Measurements from ENCODE around the gene PIF1.
A peak's percentile ranks its signal among the peaks of the same experiment; 100 is the strongest.
"Not testable (repeated sequence)": the region's sequence is repeated elsewhere in the genome, so short reads cannot be mapped to it uniquely, and the experiment has no call there.

PIF1 gene

DNA sequence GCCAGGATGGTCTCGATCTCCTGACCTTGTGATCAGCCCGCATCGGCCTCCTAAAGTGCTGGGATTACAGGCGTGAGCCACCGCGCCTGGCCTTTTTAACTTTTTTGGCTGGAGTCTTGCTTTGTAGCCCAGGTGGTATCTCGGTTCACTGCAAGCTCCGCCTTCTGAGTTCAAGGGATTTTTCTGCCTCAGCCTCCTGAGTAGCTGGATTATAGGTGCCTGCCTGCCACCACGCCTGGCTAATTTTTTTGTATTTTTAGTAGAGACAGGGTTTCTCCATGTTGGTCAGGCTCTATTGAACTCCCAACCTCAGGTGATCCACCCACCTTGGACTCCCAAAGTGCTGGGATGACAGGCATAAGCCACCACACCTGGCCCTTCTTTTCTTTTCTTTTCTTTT, 29.5 kb downstream of the PIF1 start:
- not testable (repeated sequence) for H3K27me3 ChIP-seq (ENCODE audit: control insufficient read depth in 1 of 2, insufficient read depth in 2 of 2, low read length in 2 of 2); H3K9me3 ChIP-seq (ENCODE audit: control insufficient read depth in 2 of 2, low read length in 2 of 2); H3K9ac ChIP-seq (ENCODE audit: low read length in 2 of 2); H3K27ac ChIP-seq (ENCODE audit: low read length); H3K36me3 ChIP-seq (ENCODE audit: control insufficient read depth in 2 of 2, insufficient read depth in 2 of 2, low read length in 2 of 2); H3K4me3 ChIP-seq (ENCODE audit: low read length in 2 of 2); H3K4me1 ChIP-seq (ENCODE audit: control insufficient read depth, insufficient read depth, low read length)

DNA sequence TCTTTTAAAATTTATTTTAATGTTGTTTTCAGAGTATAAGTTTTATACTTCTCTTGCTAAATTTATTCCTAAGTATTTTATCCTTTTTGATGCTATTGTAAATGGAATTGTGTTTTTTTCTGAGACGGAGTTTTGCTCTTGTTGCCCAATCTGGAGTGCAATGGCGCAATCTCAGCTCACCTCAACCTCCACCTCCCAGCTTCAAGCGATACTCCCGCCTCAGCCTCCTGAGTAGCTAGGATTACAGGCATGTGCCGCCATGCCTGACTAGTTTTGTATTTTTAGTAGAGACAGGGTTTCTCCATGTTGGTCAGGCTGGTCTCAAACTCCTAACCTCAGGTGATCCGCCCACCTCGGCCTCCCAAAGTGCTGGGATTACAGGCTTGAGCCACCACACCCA, 30.1 kb downstream of the PIF1 start:
- not testable (repeated sequence) for H3K4me3 ChIP-seq (ENCODE audit: low read length in 2 of 2); H3K9me3 ChIP-seq (ENCODE audit: control insufficient read depth in 2 of 2, low read length in 2 of 2)

GRCh38 chr15:64792282-64792681, 33.2 kb downstream of the PIF1 start:
- no peak overlapping the region for H3K27ac ChIP-seq (ENCODE audit: low read length)
- H3K9me3 ChIP-seq (ENCODE audit: control insufficient read depth in 2 of 2, low read length in 2 of 2), result no peaks in the 10 kb centered on the region
- no peaks in the 10 kb centered on the region for H3K4me1 ChIP-seq (ENCODE audit: control insufficient read depth, insufficient read depth, low read length)
- no peaks in the 10 kb centered on the region for H3K27me3 ChIP-seq (ENCODE audit: control insufficient read depth in 1 of 2, insufficient read depth in 2 of 2, low read length in 2 of 2)
- no peak overlapping the region for H3K9ac ChIP-seq (ENCODE audit: low read length in 2 of 2)
- no peaks in the 10 kb centered on the region for H3K36me3 ChIP-seq (ENCODE audit: control insufficient read depth in 2 of 2, insufficient read depth in 2 of 2, low read length in 2 of 2)
- H3K4me3 ChIP-seq (ENCODE audit: low read length in 2 of 2), result no peak overlapping the region

More for the DNA sequence above, 30.1 kb downstream of the PIF1 start:
- H3K36me3 ChIP-seq (ENCODE audit: control insufficient read depth in 2 of 2, insufficient read depth in 2 of 2, low read length in 2 of 2); H3K9ac ChIP-seq (ENCODE audit: low read length in 2 of 2); H3K4me1 ChIP-seq (ENCODE audit: control insufficient read depth, insufficient read depth, low read length); H3K27me3 ChIP-seq (ENCODE audit: control insufficient read depth in 1 of 2, insufficient read depth in 2 of 2, low read length in 2 of 2); H3K27ac ChIP-seq (ENCODE audit: low read length): not testable (repeated sequence)

DNA sequence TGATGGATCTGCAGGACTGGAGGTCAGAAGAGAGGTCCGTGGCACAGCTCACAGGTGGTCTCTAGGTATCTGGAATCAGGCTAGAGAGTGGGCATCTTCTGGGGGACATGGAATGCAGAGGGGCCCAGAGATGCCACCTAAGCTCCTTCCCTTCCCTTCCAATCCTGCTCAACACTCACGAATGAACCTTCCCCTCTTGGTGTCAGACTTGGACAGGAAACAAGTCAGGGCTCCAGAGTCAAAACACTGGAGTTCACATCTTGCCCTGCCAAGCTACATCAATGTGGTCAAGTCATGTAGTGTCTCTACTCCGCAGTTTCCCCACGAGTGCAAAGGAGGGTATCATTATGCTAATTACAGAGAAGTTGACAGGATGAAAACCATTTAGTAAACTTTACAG, 34.0 kb downstream of the PIF1 start:
- Histone ChIP-seq H3K27me3 (ENCODE audit: control insufficient read depth in 1 of 2, insufficient read depth in 2 of 2, low read length in 2 of 2) (no peaks in the 10 kb centered on the region), H3K4me1 (ENCODE audit: control insufficient read depth, insufficient read depth, low read length) (no peaks in the 10 kb centered on the region), H3K4me3 (ENCODE audit: low read length in 2 of 2) (no peak overlapping the region), H3K27ac (ENCODE audit: low read length) (no peak overlapping the region), H3K36me3 (ENCODE audit: control insufficient read depth in 2 of 2, insufficient read depth in 2 of 2, low read length in 2 of 2) (no peaks in the 10 kb centered on the region), H3K9me3 (ENCODE audit: control insufficient read depth in 2 of 2, low read length in 2 of 2) (no peaks in the 10 kb centered on the region), H3K9ac (ENCODE audit: low read length in 2 of 2) (no peak overlapping the region)

- Histone ChIP-seq H3K27ac (ENCODE audit: low read length) (no peak overlapping the region), H3K27me3 (ENCODE audit: control insufficient read depth in 1 of 2, insufficient read depth in 2 of 2, low read length in 2 of 2) (no peaks in the 10 kb centered on the region), H3K4me1 (ENCODE audit: control insufficient read depth, insufficient read depth, low read length) (peaks cover 3% of the 10 kb centered on the region), H3K4me3 (ENCODE audit: low read length in 2 of 2) (no peak overlapping the region), H3K9me3 (ENCODE audit: control insufficient read depth in 2 of 2, low read length in 2 of 2) (no peaks in the 10 kb centered on the region), H3K36me3 (ENCODE audit: control insufficient read depth in 2 of 2, insufficient read depth in 2 of 2, low read length in 2 of 2) (no peaks in the 10 kb centered on the region), H3K9ac (ENCODE audit: low read length in 2 of 2) (no peak overlapping the region)
These were observed 41.7 kb downstream of the PIF1 start for GRCh38 chr15:64783796-64784195.

GRCh38 chr15:64782751-64783150, 42.7 kb downstream of the PIF1 start:
- Histone ChIP-seq H3K4me3 (ENCODE audit: low read length in 2 of 2) (no peak overlapping the region), H3K27me3 (ENCODE audit: control insufficient read depth in 1 of 2, insufficient read depth in 2 of 2, low read length in 2 of 2) (no peaks in the 10 kb centered on the region), H3K9ac (ENCODE audit: low read length in 2 of 2) (no peak overlapping the region)

DNA sequence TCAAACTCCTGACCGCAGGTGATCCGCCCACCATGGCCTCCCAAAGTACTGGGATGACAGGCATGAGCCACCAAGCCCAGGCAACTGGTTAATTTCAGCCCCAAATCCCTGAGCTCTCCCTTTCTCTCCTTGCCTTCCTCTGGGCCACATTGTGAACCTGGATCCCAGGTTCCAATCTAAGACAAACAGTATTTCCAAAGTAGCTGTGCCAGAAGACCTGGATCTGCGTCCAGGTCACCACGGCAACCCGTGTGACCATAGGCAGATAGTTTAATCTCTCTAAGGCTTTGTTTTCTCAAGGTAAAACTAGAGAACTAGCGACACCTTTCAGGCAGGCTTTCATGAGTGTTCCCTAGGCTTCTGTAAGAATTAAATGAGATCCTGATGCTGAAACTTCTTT, 44.1 kb downstream of the PIF1 start:
- H3K36me3 ChIP-seq (ENCODE audit: control insufficient read depth in 2 of 2, insufficient read depth in 2 of 2, low read length in 2 of 2), result no peaks in the 10 kb centered on the region
- H3K9me3 ChIP-seq (ENCODE audit: control insufficient read depth in 2 of 2, low read length in 2 of 2), result no peaks in the 10 kb centered on the region
- peaks cover 12% of the 10 kb centered on the region for H3K4me1 ChIP-seq (ENCODE audit: control insufficient read depth, insufficient read depth, low read length)
- no peaks in the 10 kb centered on the region for H3K27me3 ChIP-seq (ENCODE audit: control insufficient read depth in 1 of 2, insufficient read depth in 2 of 2, low read length in 2 of 2)
- H3K4me3 ChIP-seq (ENCODE audit: low read length in 2 of 2), result no peak overlapping the region
- no peak overlapping the region for H3K9ac ChIP-seq (ENCODE audit: low read length in 2 of 2)
- no peak overlapping the region for H3K27ac ChIP-seq (ENCODE audit: low read length)

More at GRCh38 chr15:64782751-64783150, 42.7 kb downstream of the PIF1 start:
- Histone ChIP-seq H3K27ac (ENCODE audit: low read length) (no peak overlapping the region), H3K36me3 (ENCODE audit: control insufficient read depth in 2 of 2, insufficient read depth in 2 of 2, low read length in 2 of 2) (no peaks in the 10 kb centered on the region), H3K4me1 (ENCODE audit: control insufficient read depth, insufficient read depth, low read length) (peaks cover 3% of the 10 kb centered on the region), H3K9me3 (ENCODE audit: control insufficient read depth in 2 of 2, low read length in 2 of 2) (no peaks in the 10 kb centered on the region)

GRCh38 chr15:64780600-64781156, 44.8 kb downstream of the PIF1 start:
- Histone ChIP-seq H3K4me3 (ENCODE audit: low read length in 2 of 2) (no peak overlapping the region), H3K27me3 (ENCODE audit: control insufficient read depth in 1 of 2, insufficient read depth in 2 of 2, low read length in 2 of 2) (no peaks in the 10 kb centered on the region), H3K36me3 (ENCODE audit: control insufficient read depth in 2 of 2, insufficient read depth in 2 of 2, low read length in 2 of 2) (no peaks in the 10 kb centered on the region), H3K27ac (ENCODE audit: low read length) (no peak overlapping the region), H3K4me1 (ENCODE audit: control insufficient read depth, insufficient read depth, low read length) (peaks cover 15% of the 10 kb centered on the region), H3K9ac (ENCODE audit: low read length in 2 of 2) (no peak overlapping the region), H3K9me3 (ENCODE audit: control insufficient read depth in 2 of 2, low read length in 2 of 2) (no peaks in the 10 kb centered on the region)

DNA sequence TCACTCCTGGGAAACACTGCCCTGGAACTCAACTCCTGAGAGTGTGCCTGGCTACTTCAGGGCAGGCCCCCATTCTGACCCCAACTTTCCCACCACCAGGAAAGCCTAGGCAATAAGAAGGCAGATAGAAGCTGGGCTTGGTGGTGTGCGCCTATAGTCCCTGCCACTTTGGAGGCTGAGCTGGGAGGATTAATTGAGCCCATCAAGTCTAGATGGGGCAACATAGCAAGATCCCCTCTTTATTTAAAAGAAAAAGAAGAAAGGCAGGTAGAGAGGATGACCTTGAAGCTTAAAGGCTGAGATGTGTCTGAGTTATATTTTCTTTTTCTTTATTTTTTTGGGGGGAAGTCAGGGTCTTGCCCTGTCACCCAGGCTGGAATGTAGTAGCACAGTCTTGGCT, 45.8 kb downstream of the PIF1 start:
- H3K27me3 ChIP-seq (ENCODE audit: control insufficient read depth in 1 of 2, insufficient read depth in 2 of 2, low read length in 2 of 2), result no peaks in the 10 kb centered on the region
- no peaks in the 10 kb centered on the region for H3K36me3 ChIP-seq (ENCODE audit: control insufficient read depth in 2 of 2, insufficient read depth in 2 of 2, low read length in 2 of 2)
- peaks cover 17% of the 10 kb centered on the region for H3K4me1 ChIP-seq (ENCODE audit: control insufficient read depth, insufficient read depth, low read length)
- H3K27ac ChIP-seq (ENCODE audit: low read length), result no peak overlapping the region
- H3K9ac ChIP-seq (ENCODE audit: low read length in 2 of 2), result no peak overlapping the region
- no peaks in the 10 kb centered on the region for H3K9me3 ChIP-seq (ENCODE audit: control insufficient read depth in 2 of 2, low read length in 2 of 2)
- no peak overlapping the region for H3K4me3 ChIP-seq (ENCODE audit: low read length in 2 of 2)

DNA sequence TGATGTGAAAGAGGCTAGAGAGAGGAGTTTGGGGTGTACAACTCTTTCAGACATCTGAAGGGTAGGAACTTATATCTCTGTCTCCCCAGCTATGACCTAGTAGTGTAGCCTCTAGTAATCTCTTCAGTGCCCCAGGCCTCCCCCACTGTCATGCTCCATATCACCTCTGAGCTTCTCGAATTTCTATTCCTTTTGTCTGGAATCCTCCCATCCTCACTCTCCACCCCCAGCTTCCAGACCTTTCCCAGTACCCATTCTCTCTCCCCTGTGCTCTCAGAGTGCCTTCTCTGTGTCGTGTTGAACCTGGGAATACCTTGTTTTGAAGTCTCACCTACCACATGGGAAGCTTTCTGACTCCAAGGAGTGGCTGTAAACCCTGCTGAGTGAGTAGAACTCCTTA, 46.4 kb downstream of the PIF1 start:
- H3K9me3 ChIP-seq (ENCODE audit: control insufficient read depth in 2 of 2, low read length in 2 of 2), result no peaks in the 10 kb centered on the region
- no peaks in the 10 kb centered on the region for H3K36me3 ChIP-seq (ENCODE audit: control insufficient read depth in 2 of 2, insufficient read depth in 2 of 2, low read length in 2 of 2)
- peaks cover 22% of the 10 kb centered on the region for H3K4me1 ChIP-seq (ENCODE audit: control insufficient read depth, insufficient read depth, low read length)
- H3K4me3 ChIP-seq (ENCODE audit: low read length in 2 of 2), result no peak overlapping the region
- no peaks in the 10 kb centered on the region for H3K27me3 ChIP-seq (ENCODE audit: control insufficient read depth in 1 of 2, insufficient read depth in 2 of 2, low read length in 2 of 2)
- H3K9ac ChIP-seq (ENCODE audit: low read length in 2 of 2), result no peak overlapping the region
- H3K27ac ChIP-seq (ENCODE audit: low read length), result no peak overlapping the region

- Histone ChIP-seq H3K36me3 (ENCODE audit: control insufficient read depth in 2 of 2, insufficient read depth in 2 of 2, low read length in 2 of 2) (no peaks in the 10 kb centered on the region), H3K4me3 (ENCODE audit: low read length in 2 of 2) (peak overlapping the region; percentile 78 to 84), H3K27ac (ENCODE audit: low read length) (peak overlapping the region; percentile 99), H3K9ac (ENCODE audit: low read length in 2 of 2) (peak overlapping the region; percentile 93), H3K27me3 (ENCODE audit: control insufficient read depth in 1 of 2, insufficient read depth in 2 of 2, low read length in 2 of 2) (no peaks in the 10 kb centered on the region), H3K9me3 (ENCODE audit: control insufficient read depth in 2 of 2, low read length in 2 of 2) (no peaks in the 10 kb centered on the region), H3K4me1 (ENCODE audit: control insufficient read depth, insufficient read depth, low read length) (peaks cover 41% of the 10 kb centered on the region)
These were observed 49.1 kb downstream of the PIF1 start for GRCh38 chr15:64776402-64776786.
